SJCRH30 (cell line): ENCODE measurements around the gene ABHD14A. TPM values are rescaled to one million over a fixed set of nuclear protein-coding genes. Genes with fewer than 3 reads are reported as not detected.

Source experiments
- DNase-seq, 2 experiments: peaks; one replicate each; pipeline ENCODE4 v3.0.0-alpha.2; 2015 to 2020
- H3K27ac ChIP-seq: fragments of 250-450 bp; sonication (Bioruptor Pico); 2 replicates; pipeline ENCODE4 v1.5.1; 2020; ENCODE audit warnings: mild to moderate bottlenecking, moderate library complexity
- H3K27me3 ChIP-seq: fragments of 250-450 bp; sonication (Bioruptor Pico); 2 replicates; pipeline ENCODE4 v1.5.1; 2020; ENCODE audit warnings: mild to moderate bottlenecking, moderate library complexity
- H3K36me3 ChIP-seq: fragments of 250-450 bp; sonication (Bioruptor Pico); 2 replicates; pipeline ENCODE4 v1.5.1; 2020; ENCODE audit warnings: mild to moderate bottlenecking, moderate library complexity
- H3K4me1 ChIP-seq: fragments of 250-450 bp; sonication (Bioruptor Pico); 2 replicates; pipeline ENCODE4 v1.5.1; 2020; ENCODE audit warnings: mild to moderate bottlenecking, moderate library complexity
- H3K4me3 ChIP-seq: fragments of 250-450 bp; sonication (Bioruptor Pico); 2 replicates; pipeline ENCODE4 v1.5.1; 2020; ENCODE audit warnings: mild to moderate bottlenecking, moderate library complexity
- H3K9me3 ChIP-seq: fragments of 250-450 bp; sonication (Bioruptor Pico); replicated peaks from 2 replicates; pipeline ENCODE4 v1.5.1; 2020; ENCODE audit warnings: mild to moderate bottlenecking, moderate library complexity
- total RNA-seq: library from RNA; depleted of rRNA; stranded (reverse); fragments of >200 nt; shearing (Covaris generic); gene quantifications from 2 replicates; pipeline ENCODE4 v1.2.3, GENCODE V29; 2014

The ABHD14A gene
- total RNA-seq, 1 experiment from 2014 or later = 9.6 TPM

DNA sequence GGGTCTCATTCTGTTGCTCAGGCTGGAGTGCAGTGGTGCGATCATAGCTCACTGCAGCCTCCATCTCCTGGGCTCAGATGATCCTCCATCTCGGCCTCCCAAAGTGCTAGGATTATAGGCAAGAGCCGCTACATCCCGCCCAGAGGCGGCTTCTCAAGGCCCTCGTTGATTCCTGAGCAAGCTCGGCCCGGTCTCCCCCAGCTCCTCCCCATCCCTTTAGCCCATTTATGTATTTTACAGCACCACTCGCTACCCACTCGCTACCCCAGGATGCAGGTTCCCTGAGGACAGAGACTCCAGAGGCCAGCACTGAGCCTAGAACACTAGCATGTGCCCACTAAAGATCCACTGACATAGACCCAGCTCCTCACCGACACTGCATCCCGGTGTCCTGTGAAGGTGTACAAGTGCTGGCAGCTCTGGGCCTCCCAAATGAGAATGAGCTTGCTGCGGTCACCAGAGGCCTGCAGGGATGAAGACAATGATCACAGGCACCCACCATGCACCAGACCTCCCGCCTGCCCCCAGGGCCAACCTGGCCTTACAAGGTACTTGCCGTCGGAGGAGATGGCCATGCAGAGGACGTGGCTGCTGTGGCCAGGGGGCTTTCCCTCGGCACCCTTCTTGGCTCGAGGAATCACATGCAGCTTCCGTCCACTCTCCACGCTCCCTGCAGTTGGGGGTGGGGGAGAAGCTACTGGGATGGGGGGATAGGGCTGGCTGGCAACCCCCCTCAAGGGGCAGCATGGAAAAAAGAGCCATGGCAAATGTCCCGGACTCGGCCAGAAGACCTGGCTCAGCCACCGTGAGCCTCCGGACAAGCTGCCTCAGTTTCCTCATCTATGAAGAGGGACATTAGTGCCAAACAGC is 38.7 kb upstream of the ABHD14A start:
- H3K9me3 ChIP-seq = no peaks in the 10 kb centered on the region
- no peaks in the 10 kb centered on the region for H3K27me3 ChIP-seq
- H3K4me1 ChIP-seq = 0 out of 2 replicates have a peak, but pooled peaks cover 3% of the 10 kb centered on the region
- no peak overlapping the region for H3K27ac ChIP-seq
- H3K36me3 ChIP-seq = peaks cover 38% of the 10 kb centered on the region
- H3K4me3 ChIP-seq = no peak overlapping the region
- no peak for DNase-seq

DNA sequence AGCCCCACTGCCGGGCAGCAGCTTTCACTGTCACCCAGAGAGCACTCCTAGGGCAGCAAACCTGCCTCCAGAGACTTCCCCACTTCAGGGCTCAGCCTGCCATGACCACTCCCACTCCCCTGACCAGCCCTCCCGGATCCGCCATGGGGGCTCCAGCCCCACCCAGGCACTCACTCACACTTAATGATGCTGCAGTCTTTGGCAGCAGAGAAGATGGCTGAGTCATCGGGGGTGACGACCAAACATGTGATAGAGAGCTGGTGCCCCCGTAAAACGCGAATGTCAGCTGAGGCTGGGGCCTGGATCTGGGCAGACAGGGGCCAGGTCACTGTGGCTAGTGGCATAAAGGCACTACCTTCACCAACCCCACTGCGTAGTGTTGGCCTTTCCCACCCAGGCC is 37.9 kb upstream of the ABHD14A start:
- 0 out of 2 replicates have a peak, but pooled peaks cover 3% of the 10 kb centered on the region for H3K4me1 ChIP-seq
- H3K27ac ChIP-seq = no peak overlapping the region
- no peak overlapping the region for H3K4me3 ChIP-seq
- H3K27me3 ChIP-seq = no peaks in the 10 kb centered on the region
- H3K36me3 ChIP-seq = peaks cover 37% of the 10 kb centered on the region
- DNase-seq = no peak
- no peaks in the 10 kb centered on the region for H3K9me3 ChIP-seq

DNA sequence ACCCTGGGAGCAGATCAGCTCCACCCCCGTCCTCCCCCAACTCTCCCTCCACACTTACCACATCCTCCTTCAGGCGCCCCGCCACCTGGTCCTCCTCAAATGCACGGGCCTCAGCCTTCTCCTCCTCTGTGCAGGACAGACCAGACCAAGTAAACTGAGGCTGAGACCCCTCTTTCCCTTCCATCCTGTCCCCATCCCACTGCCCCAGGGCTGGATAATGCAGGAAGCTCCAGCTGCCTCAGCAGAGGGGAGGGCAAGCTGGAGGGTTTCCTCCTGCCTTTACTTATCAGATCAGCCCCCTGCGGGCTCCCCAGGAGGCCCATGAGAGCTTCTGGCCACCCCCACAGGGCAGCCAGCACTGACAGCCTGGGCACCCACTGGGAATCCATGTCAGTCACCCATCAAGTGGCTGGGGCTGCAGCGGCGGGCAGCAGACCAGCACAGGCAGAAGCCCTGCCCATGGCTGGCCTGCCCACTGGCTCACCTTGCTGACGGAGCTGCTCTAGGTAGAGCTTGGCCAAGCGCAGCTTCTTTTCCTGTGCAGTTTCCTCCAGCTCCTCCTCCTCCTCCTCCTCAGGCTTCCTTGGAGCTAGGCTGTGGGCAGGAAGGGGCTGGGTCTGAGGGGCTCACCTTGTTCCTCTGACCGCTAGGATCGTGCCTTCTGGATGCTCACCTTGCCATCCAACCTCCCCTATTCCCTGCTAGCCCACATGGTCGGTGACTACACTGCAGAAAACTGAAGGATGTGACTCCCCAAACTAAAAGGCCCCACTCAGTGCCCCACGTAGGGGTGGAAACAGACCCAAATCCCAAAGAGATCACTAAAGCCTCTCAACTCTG is 37.0 kb upstream of the ABHD14A start:
- no peak for DNase-seq
- H3K4me1 ChIP-seq = 0 out of 2 replicates have a peak, but pooled peaks cover 3% of the 10 kb centered on the region
- H3K27me3 ChIP-seq = no peaks in the 10 kb centered on the region
- no peak overlapping the region for H3K4me3 ChIP-seq
- no peaks in the 10 kb centered on the region for H3K9me3 ChIP-seq
- H3K27ac ChIP-seq = no peak overlapping the region
- peaks cover 32% of the 10 kb centered on the region for H3K36me3 ChIP-seq

DNA sequence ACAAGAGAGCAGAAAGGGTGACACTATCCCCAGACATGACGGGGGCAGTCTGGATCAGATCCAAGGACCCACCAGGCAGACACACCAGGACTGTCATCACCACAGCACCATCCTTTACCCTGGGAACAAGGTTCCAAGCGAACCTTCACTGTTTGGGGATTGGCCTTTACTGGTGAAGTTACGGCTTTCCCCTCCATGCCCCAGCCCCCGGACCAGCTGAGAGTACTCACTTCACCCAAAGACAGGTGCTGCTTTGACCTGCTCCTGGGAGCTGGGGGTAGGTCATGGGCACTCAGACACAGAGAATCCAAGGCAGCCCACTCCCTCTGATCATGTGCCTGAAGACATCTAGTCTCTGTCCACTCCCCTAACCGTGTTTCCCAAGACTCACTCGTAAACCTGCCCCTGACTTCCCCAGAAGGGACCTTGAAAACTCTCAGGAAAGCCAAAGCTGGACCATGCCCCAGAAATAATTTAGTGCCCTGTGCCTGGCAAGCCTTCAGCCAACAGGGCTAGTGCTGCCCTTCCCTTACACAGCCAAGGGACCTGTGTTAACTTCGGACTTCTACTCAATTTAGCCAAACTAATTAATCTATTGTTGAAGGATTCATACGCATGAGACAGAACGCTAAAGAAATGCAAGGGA is 36.0 kb upstream of the ABHD14A start:
- no peak overlapping the region for H3K4me3 ChIP-seq
- 0 out of 2 replicates have a peak, but pooled peaks cover 7% of the 10 kb centered on the region for H3K4me1 ChIP-seq
- H3K27me3 ChIP-seq = no peaks in the 10 kb centered on the region
- peaks cover 26% of the 10 kb centered on the region for H3K36me3 ChIP-seq
- H3K9me3 ChIP-seq = no peaks in the 10 kb centered on the region
- DNase-seq = no peak
- no peak overlapping the region for H3K27ac ChIP-seq

DNA sequence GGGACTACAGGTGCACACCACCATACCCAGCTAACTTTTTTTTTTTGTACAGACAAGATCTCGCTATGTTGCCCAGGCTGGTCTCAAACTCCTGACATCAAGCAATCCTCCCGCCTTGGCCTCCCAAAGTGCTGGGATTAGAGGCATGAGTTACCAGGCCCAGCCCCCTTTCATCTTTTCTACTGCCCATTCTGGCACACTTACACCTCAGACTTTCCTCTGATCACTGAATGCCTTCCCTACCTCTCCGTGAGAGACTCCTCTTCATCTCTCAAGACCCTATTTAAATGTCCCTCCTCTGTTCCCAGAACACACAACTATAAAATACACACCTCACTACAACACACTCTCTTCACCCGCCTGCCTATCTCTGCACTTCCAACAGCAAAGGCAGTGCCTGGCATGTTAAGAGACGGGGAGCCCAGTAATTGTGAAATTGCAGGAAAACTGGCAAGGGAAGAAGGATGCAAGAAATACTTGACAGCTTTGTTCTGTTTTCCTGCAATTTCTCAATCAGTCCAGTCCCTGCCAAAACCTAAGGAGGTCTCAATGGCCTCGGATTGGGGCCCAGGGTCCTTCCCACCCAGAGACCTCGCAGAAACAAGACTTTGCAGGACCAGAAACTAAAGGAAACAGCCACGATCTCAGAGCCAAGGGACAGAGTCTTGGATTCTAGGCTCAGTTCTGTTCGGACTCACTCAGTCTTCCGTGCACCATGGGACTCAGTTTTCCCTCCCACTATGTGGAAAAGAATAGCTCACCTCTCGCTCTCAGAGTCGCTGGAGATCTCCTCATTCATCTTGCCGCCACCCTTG is 34.0 kb upstream of the ABHD14A start:
- no peak for DNase-seq
- Histone ChIP-seq H3K27me3 (no peaks in the 10 kb centered on the region), H3K36me3 (peaks cover 13% of the 10 kb centered on the region), H3K9me3 (no peaks in the 10 kb centered on the region), H3K4me3 (peak overlapping the region; percentile 79), H3K4me1 (0 out of 2 replicates have a peak, but pooled peaks cover 7% of the 10 kb centered on the region), H3K27ac (peak overlapping the region; percentile 24; the same call in 1 of the 2 replicates)

DNA sequence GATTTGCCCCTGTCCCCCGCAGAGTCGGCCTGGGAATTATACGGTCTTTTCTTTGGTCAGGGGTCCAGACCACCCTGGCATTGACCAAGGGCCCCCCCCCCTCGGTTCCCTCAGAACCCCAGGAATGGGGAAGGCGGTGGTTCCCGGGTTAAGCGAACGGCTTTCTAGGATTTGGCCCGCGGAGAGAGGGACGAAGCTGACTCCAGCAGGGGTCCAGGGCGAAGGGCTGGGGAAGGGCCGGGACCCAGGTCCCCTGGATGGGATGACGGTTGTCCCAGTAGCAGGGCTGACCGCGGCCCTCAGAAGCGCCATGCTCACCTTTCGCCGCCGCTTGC is 33.4 kb upstream of the ABHD14A start:
- Histone ChIP-seq H3K27me3 (no peaks in the 10 kb centered on the region), H3K9me3 (no peaks in the 10 kb centered on the region), H3K36me3 (peaks cover 8% of the 10 kb centered on the region), H3K4me3 (peak overlapping the region; percentile 79), H3K27ac (peak overlapping the region; percentile 24; the same call in 1 of the 2 replicates), H3K4me1 (0 out of 2 replicates have a peak, but pooled peaks cover 7% of the 10 kb centered on the region)
- no peak for DNase-seq

DNA sequence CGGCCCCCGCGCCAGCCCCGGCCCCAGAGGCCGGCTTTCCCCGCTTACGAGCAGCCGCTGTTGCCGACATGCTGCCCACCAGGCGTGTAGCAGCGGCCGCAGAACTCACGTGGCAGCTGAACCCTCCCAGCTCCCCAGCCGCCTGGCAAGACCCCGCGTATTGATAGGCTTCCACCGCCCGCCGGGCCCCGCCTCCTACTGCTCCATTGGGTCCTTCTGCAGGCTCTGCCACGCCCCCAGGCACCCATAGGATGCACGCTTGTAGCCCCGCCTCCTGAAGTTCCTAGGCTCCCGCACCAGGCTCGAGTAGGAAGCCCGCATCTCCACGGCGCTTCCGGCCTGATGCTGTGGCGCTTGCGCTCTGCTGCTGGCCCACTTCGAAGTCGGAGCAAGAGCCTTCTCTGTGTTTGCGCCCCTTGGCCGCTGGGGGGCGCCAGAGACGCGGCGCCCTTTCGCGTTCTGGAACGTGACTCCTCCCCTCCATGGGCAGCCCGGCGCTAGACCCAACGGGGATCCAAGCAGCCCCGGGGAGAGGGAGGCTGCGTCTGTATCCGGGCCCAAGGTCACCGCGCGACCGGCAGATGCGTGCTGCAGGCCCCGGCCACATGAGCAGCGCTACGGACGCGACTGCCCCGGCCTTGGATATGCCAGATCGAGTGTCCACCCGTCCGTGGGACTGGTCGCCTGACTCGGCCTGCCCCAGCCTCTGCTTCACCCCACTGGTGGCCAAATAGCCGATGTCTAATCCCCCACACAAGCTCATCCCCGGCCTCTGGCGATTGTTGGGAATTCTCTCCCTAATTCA is 32.9 kb upstream of the ABHD14A start, which contains the start of the genes PARP3 and RRP9:
PARP3 (plus strand) TSS at position 566 of the 805 bp plus-strand sequence. CDS start 993 bp downstream, outside the sequence.
RRP9 (minus strand) TSS at position 107 of the 805 bp plus-strand sequence; CDS start at position 70, 37 bp downstream.
- Histone ChIP-seq H3K27me3 (no peaks in the 10 kb centered on the region), H3K4me3 (peak within 1 kb of the TSS; percentile 79), H3K4me1 (0 out of 2 replicates have a peak, but pooled peaks cover 7% of the 10 kb centered on the region), H3K36me3 (peaks cover 2% of the 10 kb centered on the region; the same call in 1 of the 2 replicates), H3K9me3 (no peaks in the 10 kb centered on the region), H3K27ac (peak within 1 kb of the TSS; percentile 78)
- DNase-seq = peak; percentile 100

DNA sequence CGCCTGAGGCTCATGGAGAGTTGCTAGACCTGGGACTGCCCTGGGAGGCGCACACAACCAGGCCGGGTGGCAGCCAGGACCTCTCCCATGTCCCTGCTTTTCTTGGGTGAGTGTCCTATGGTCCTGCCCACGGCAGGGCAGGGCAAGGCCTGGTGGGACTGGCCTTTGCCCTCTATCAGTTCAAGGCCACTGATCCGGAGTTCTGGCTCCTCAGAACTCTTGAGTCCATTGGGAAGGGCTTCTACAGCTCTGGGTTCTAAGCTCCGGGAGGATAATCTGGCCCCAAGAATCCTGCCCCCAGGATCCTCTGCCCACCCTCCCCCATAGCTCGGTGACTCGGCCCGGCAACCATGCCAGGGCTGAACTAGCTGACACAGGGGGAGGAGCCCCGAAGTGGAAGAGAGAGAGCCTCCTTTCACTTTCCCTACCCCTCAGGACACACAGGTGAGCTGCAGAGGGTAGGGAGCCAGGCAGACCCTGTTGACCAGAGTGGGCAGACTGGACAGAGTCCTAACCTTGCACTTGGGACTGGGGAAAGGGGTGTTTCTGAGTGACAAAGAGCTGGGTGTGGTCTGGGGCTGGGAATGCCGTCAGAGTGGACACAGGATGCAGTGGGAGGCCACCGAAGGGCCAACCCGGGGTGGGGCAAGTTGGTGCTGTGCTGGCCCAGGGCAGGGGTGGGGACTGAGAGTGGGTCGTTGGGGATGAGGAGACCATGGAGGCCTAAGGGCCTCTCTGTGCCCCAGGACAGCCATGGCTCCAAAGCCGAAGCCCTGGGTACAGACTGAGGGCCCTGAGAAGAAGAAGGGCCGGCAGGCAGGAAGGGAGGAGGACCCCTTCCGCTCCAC is 32.0 kb upstream of the ABHD14A start:
- no peaks in the 10 kb centered on the region for H3K27me3 ChIP-seq
- H3K27ac ChIP-seq = peak overlapping the region; percentile 78
- peak; percentile 52 to 60 for DNase-seq
- no peaks in the 10 kb centered on the region for H3K9me3 ChIP-seq
- H3K36me3 ChIP-seq = no peaks in the 10 kb centered on the region
- H3K4me3 ChIP-seq = peak overlapping the region; percentile 58
- 0 out of 2 replicates have a peak, but pooled peaks cover 7% of the 10 kb centered on the region for H3K4me1 ChIP-seq

DNA sequence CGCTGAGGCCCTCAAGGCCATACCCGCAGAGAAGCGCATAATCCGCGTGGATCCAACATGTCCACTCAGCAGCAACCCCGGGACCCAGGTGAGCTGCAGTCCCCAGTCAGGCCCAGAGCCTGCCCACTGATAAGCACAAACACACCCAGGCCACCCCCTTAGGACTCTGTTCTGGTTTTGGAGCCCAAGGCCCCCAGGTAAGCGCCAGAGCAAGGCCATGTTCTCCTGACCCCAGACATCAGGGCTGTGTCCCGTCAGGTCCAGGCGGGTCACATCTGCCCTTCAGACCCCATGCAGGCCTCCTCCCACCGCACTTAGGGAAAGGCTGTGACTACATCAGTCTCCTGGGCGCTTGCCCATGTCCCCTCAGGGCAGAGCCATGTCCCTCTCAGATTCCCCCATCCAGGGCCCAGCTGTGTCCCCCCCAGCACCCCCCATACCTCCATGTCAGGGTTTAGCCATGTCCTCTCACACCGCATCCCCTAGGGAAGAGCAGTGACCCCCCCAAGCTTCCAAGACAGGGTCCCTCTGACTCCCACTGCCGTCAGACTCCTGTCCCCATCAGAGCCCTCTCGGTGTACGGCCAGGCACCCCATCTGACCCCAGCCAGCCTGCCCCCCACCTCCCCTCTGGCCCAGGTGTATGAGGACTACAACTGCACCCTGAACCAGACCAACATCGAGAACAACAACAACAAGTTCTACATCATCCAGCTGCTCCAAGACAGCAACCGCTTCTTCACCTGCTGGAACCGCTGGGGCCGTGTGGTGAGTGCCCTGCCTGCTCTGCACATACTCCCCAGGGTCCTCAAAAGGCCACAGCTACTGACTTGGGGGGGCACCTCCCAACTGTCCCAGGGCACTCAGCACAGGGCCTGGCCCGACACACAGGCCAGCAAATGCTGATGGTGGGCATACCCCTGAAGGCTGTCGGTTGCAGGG is 31.1 kb upstream of the ABHD14A start:
- no peaks in the 10 kb centered on the region for H3K27me3 ChIP-seq
- no peaks in the 10 kb centered on the region for H3K9me3 ChIP-seq
- H3K4me1 ChIP-seq = 0 out of 2 replicates have a peak, but pooled peaks cover 7% of the 10 kb centered on the region
- no peak overlapping the region for H3K27ac ChIP-seq
- no peak overlapping the region for H3K4me3 ChIP-seq
- no peak for DNase-seq
- no peaks in the 10 kb centered on the region for H3K36me3 ChIP-seq

DNA sequence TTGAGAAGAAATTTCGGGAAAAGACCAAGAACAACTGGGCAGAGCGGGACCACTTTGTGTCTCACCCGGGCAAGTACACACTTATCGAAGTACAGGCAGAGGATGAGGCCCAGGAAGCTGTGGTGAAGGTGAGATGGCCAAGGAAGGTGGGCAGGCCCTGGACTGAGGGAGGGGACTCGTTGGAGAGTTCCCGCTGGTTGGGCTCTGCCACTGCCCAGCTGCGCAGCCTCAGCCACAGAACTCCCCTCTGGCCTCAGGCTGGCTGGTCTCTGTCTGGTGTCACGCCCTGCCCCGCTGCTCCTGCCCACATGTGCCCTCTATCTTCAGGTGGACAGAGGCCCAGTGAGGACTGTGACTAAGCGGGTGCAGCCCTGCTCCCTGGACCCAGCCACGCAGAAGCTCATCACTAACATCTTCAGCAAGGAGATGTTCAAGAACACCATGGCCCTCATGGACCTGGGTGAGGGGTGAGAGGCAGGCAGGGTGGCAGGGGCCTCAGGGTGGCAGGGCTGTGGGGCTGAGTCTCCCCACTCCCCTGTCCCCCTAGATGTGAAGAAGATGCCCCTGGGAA is 30.3 kb upstream of the ABHD14A start:
- Histone ChIP-seq H3K27me3 (no peaks in the 10 kb centered on the region), H3K27ac (no peak overlapping the region), H3K4me3 (no peak overlapping the region), H3K36me3 (no peaks in the 10 kb centered on the region), H3K9me3 (no peaks in the 10 kb centered on the region), H3K4me1 (0 out of 2 replicates have a peak, but pooled peaks cover 7% of the 10 kb centered on the region)
- no peak for DNase-seq
